Endothelial cell of umbilical vein (primary cell): Measurements from ENCODE around the gene FRMD4A. TPM values are rescaled to one million over a fixed set of nuclear protein-coding genes. Genes with fewer than 3 reads are reported as not detected.

Source experiments
- BruUV-seq: library from RNA; stranded (reverse); fragments of 400-500 nt; replicated peaks from 2 replicates; lab custom pipeline; 2021; lab: Mats Ljungman, UMichigan
- CTCF ChIA-PET: fragments of 300-600, 350-600 bp; sonication (Branson Sonifier 250); formaldehyde crosslinking; loops from one replicate; lab custom pipeline; 2021; ENCODE audit warnings: antibody characterized with exemption, inconsistent platforms; lab: Charles Lee
- POLR2A ChIA-PET: fragments of 300-600, 350-600 bp; sonication (Branson Sonifier 250); formaldehyde crosslinking; loops from one replicate; lab custom pipeline; 2021; ENCODE audit warnings: antibody characterized with exemption, inconsistent platforms; lab: Charles Lee
- DNase-seq: peaks from one replicate; pipeline ENCODE4 v3.0.0-alpha.2; 2011; ENCODE audit warnings: low read depth, low spot score
- FAIRE-seq: peaks from 2 replicates; lab custom pipeline; 2011; peaks lifted over from hg19 to GRCh38; lab: Jason Lieb, UNC
- H2AFZ ChIP-seq: 2 replicates; pipeline ENCODE4 v1.6.0; 2012; ENCODE audit warnings: low read depth, low read length, control low read depth, inconsistent platforms
- H3K27ac ChIP-seq: 2 replicates; pipeline ENCODE4 v1.5.1; 2011; ENCODE audit warnings: low read depth, mild to moderate bottlenecking, control low read depth, low read length, moderate library complexity; ENCODE audit not compliant: insufficient read depth
- H3K27me3 ChIP-seq, 2 experiments: 2 replicates each; pipeline versions ENCODE4 v1.6.0 to v1.6.1; 2011; ENCODE audit warnings: low read length in 2 of 2, mixed read lengths in 1 of 2; ENCODE audit not compliant: control insufficient read depth in 2 of 2, insufficient read depth in 2 of 2
- H3K36me3 ChIP-seq, 2 experiments: 2 replicates in 1 of 2; 3 replicates in 1 of 2; pipeline ENCODE4 v1.5.1; 2011; ENCODE audit warnings: low read length in 2 of 2, mild to moderate bottlenecking in 1 of 2, moderate library complexity in 1 of 2; ENCODE audit not compliant: control insufficient read depth in 2 of 2, insufficient read depth in 2 of 2; ENCODE audit errors: extremely low read depth in 1 of 2
- H3K4me1 ChIP-seq: 3 replicates; pipeline ENCODE4 v1.5.1; 2011; ENCODE audit warnings: mild to moderate bottlenecking, low read length; ENCODE audit not compliant: control insufficient read depth, insufficient read depth; ENCODE audit errors: extremely low read depth
- H3K4me2 ChIP-seq: 2 replicates; pipeline ENCODE4 v1.6.1; 2011; ENCODE audit warnings: low read length, control low read depth, mixed read lengths; ENCODE audit not compliant: insufficient read depth
- H3K4me3 ChIP-seq, 3 experiments: fragments of 200-600 bp in 1 of 3; sonication (generic), shearing (Covaris generic) in 1 of 3; replicated peaks in 1 of 3; 2 replicates each; pipeline ENCODE4 v1.5.1; 2011 to 2016; ENCODE audit warnings: control low read depth in 3 of 3, low read length in 3 of 3, mild to moderate bottlenecking in 2 of 3, inconsistent platforms in 1 of 3, low read depth in 1 of 3, moderate library complexity in 1 of 3; ENCODE audit not compliant: insufficient read depth in 1 of 3
- H3K79me2 ChIP-seq: 2 replicates; pipeline ENCODE4 v1.6.0; 2012; ENCODE audit warnings: low read length, inconsistent platforms; ENCODE audit not compliant: control insufficient read depth, insufficient read depth
- H3K9ac ChIP-seq: replicated peaks from 2 replicates; pipeline ENCODE3; 2011; ENCODE audit warnings: low read length, control low read depth; ENCODE audit not compliant: insufficient read depth; ENCODE audit errors: extremely low read depth
- H3K9me1 ChIP-seq: replicated peaks from 3 replicates; pipeline ENCODE4 v1.6.0; 2011; ENCODE audit warnings: mild to moderate bottlenecking, low read length; ENCODE audit not compliant: control insufficient read depth, insufficient read depth; ENCODE audit errors: extremely low read depth
- H3K9me3 ChIP-seq: replicated peaks from 2 replicates; pipeline ENCODE4 v1.5.1; 2012; ENCODE audit warnings: low read length, inconsistent platforms; ENCODE audit not compliant: control insufficient read depth, insufficient read depth
- H4K20me1 ChIP-seq: replicated peaks from 2 replicates; pipeline ENCODE3; 2011; ENCODE audit warnings: mild to moderate bottlenecking, low read length; ENCODE audit not compliant: control insufficient read depth, insufficient read depth; ENCODE audit errors: extremely low read depth
- EZH2 ChIP-seq: IDR thresholded peaks from 2 replicates; pipeline ENCODE4 v1.6.1; 2012; ENCODE audit warnings: borderline replicate concordance, low read depth, mild to moderate bottlenecking, moderate library complexity, low read length, inconsistent platforms; ENCODE audit not compliant: severe bottlenecking
- FOS ChIP-seq: IDR thresholded peaks from 2 replicates; pipeline ENCODE4 v1.6.1; 2011; ENCODE audit warnings: mild to moderate bottlenecking, low read length, moderate library complexity, borderline replicate concordance; ENCODE audit not compliant: insufficient read depth
- GATA2 ChIP-seq: IDR thresholded peaks from 2 replicates; pipeline ENCODE4 v1.7.0; 2011; ENCODE audit warnings: low read depth, mild to moderate bottlenecking, moderate library complexity, mixed read lengths, low read length; ENCODE audit not compliant: insufficient read length, insufficient read depth
- MAX ChIP-seq: IDR thresholded peaks from 2 replicates; pipeline ENCODE4 v1.6.1; 2011; ENCODE audit not compliant: insufficient read depth, insufficient read length
- MYC ChIP-seq: IDR thresholded peaks from one replicate; pipeline ENCODE4 v1.6.1; 2011; ENCODE audit warnings: mild to moderate bottlenecking, low read depth, low read length
- POLR2A ChIP-seq: IDR thresholded peaks from 2 replicates; pipeline ENCODE4 v1.6.1; 2012; ENCODE audit warnings: low read depth, mild to moderate bottlenecking, control low read depth, low read length
- POLR2AphosphoS5 ChIP-seq: IDR thresholded peaks from 2 replicates; pipeline ENCODE4 v1.6.1; 2012; ENCODE audit warnings: low read depth, mild to moderate bottlenecking, control low read depth, low read length, moderate library complexity; ENCODE audit not compliant: insufficient read depth
- dilution Hi-C: fragments of 300-500 bp; cut with MboI; formaldehyde crosslinking; loops from one replicate; pipeline ENCODE4 v1.15.0; 2019; ENCODE audit warnings: low sequenced_read_pairs; ENCODE audit not compliant: extremely low pct_ligation_motif_present
- intact Hi-C: fragments of 100-400 bp; cut with micrococcal nuclease; formaldehyde crosslinking; loops from one replicate; pipeline ENCODE4 v1.10.0; 2022
- polyA plus RNA-seq, 4 experiments: library from polyadenylated mRNA; depleted of rRNA in 3 of 4; stranded (reverse) in 3 of 4; unstranded in 1 of 4; fragments of >200 nt; gene quantifications; 2 replicates each; pipeline versions ENCODE4 v1.2.1 to v1.2.3, GENCODE V29; 2011 to 2012; ENCODE audit warnings: missing spikeins in 1 of 4
- total RNA-seq: library from RNA; stranded (reverse); gene quantifications from 2 replicates; pipeline ENCODE4 v1.2.3, GENCODE V29; 2021

The FRMD4A gene
- total and polyA plus RNA-seq, 2 donors (not counting 3 experiments of a cell fraction or from before 2014, with no cell fraction given) = 123 to 148 TPM

- peak; percentile 77 for DNase-seq
- peak; percentile 50 for FAIRE-seq
- peaks cover 8% of the 10 kb centered on the region for H3K79me2 ChIP-seq
- intact Hi-C loops (loop anchor here (5.0 kb wide), 1 partner anchor 96 kb away; no protein-coding TSS in a partner anchor), dilution Hi-C loops (no loop called here)
- no TSS peak for BruUV-seq
- POLR2A ChIA-PET = no interaction called here
- H3K27ac ChIP-seq = peak overlapping the region; percentile 85
- H3K36me3 ChIP-seq = peaks cover 2 to 14% of the 10 kb centered on the region in 2 experiments
- no peak overlapping the region for H2AFZ ChIP-seq
- peak overlapping the region; percentile 3 for H3K9ac ChIP-seq
- no peak overlapping the region for H3K4me3 ChIP-seq
- H3K27me3 ChIP-seq = no peaks in the 10 kb centered on the region
- CTCF ChIA-PET = interaction anchor here (1.6 to 3.0 kb wide), 3 partner anchors 19 to 99 kb away, joined by 3 to 11 read pairs (median 4); no protein-coding TSS in a partner anchor
- no peaks in the 10 kb centered on the region for H4K20me1 ChIP-seq
- no peak overlapping the region for H3K4me2 ChIP-seq
- H3K9me1 ChIP-seq = no peaks in the 10 kb centered on the region
- H3K9me3 ChIP-seq = no peaks in the 10 kb centered on the region
- TF ChIP-seq POLR2AphosphoS5 (peak; percentile 34), FOS (no peak), MYC (no peak), GATA2 (peak; percentile 70)
- peaks cover 36% of the 10 kb centered on the region for H3K4me1 ChIP-seq
These were observed 572.4 kb downstream of the FRMD4A start for GRCh38 chr10:13758312-13758711.

GRCh38 chr10:13754277-13754676, 576.4 kb downstream of the FRMD4A start:
- Histone ChIP-seq H3K79me2 (peaks cover 8% of the 10 kb centered on the region), H3K9me3 (no peaks in the 10 kb centered on the region), H3K4me1 (peaks cover 34% of the 10 kb centered on the region), H3K9me1 (no peaks in the 10 kb centered on the region), H3K36me3 (peaks cover 3 to 13% of the 10 kb centered on the region in 2 experiments), H3K4me3 (no peak overlapping the region), H2AFZ (no peak overlapping the region), H4K20me1 (peaks cover 2% of the 10 kb centered on the region), H3K9ac (no peak overlapping the region), H3K4me2 (no peak overlapping the region), H3K27me3 (no peaks in the 10 kb centered on the region), H3K27ac (no peak overlapping the region)
- intact Hi-C loops (no loop called here), dilution Hi-C loops (no loop called here)
- FAIRE-seq (no peak), DNase-seq (no peak)
- no peak for TF ChIP-seq GATA2
- no peak for TF ChIP-seq MAX
- TF ChIP-seq POLR2A = no peak
- TF ChIP-seq FOS = no peak
- no peak for TF ChIP-seq EZH2
- ChIA-PET POLR2A (no interaction called here), CTCF (interaction anchor here (0.8 to 1.2 kb wide), 3 partner anchors 8 to 47 kb away, joined by 3 read pairs; no protein-coding TSS in a partner anchor)
- no TSS peak for BruUV-seq
